Activated CD4-positive, alpha-beta memory T cell treated with anti-CD3 and anti-CD28 coated beads, Interleukin-2, amount 10 ng/mL, durations not matched to agents 7 days and 5 days (primary cell): Measurements from ENCODE around the gene CT45A2. TPM values are rescaled to one million over a fixed set of nuclear protein-coding genes. Genes with fewer than 3 reads are reported as not detected.
"Not testable (repeated sequence)": the region's sequence is repeated elsewhere in the genome, so short reads cannot be mapped to it uniquely, and the experiment has no call there.

ENCODE experiments used
- CTCF ChIA-PET: fragments of 350-600 bp; sonication (Branson Sonifier 250); formaldehyde crosslinking; loops from one replicate; lab custom pipeline; 2021; ENCODE audit warnings: antibody characterized with exemption, inconsistent platforms; lab: Charles Lee
- POLR2A ChIA-PET: fragments of 350-600 bp; sonication (Branson Sonifier 250); formaldehyde crosslinking; loops from one replicate; lab custom pipeline; 2021; ENCODE audit warnings: antibody characterized with exemption; lab: Charles Lee
- DNase-seq: peaks from one replicate; pipeline ENCODE4 v3.0.0-alpha.2; 2020
- H3K27ac Mint-ChIP-seq: one replicate; pipeline ENCODE4 v1.8.0; 2021; ENCODE audit warnings: mild to moderate bottlenecking, mixed read lengths
- H3K27me3 Mint-ChIP-seq: one replicate; pipeline ENCODE4 v1.8.0; 2021; ENCODE audit warnings: mixed read lengths
- H3K36me3 Mint-ChIP-seq: one replicate; pipeline ENCODE4 v1.8.0; 2021; ENCODE audit warnings: low read depth, mixed read lengths
- H3K4me1 Mint-ChIP-seq: one replicate; pipeline ENCODE4 v1.8.0; 2021; ENCODE audit warnings: mixed read lengths
- H3K4me3 Mint-ChIP-seq: one replicate; pipeline ENCODE4 v1.8.0; 2021; ENCODE audit warnings: mild to moderate bottlenecking, mixed read lengths
- H3K9me3 Mint-ChIP-seq: one replicate; pipeline ENCODE4 v1.8.0; 2021; ENCODE audit warnings: mixed read lengths
- total RNA-seq, 2 experiments: library from RNA; stranded (reverse); gene quantifications; one replicate each; pipeline ENCODE4 v1.2.3, GENCODE V29; 2021

CT45A2 gene
- total RNA-seq: not detected

DNA sequence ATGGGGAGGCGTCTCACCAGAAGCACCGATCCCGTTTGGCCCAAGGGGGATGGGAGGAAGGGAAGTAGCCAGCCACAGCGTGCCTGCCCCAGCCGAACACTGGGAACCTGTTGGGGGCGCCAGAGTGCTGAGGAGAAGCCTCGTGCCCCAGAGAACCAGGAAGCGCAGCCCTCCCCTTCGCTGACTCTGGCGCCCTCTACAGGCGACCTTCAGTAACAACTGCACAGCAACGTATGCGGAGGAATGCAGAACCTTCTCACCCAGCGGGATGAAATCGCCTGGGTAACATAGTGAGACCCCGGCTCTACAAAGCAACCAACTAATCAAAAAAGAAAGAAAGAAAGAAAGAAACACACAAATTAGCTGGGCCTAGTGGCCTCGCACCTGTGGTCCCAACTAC is at the start of gene CT45A2:
TSS of gene CT45A2 (minus strand) at position 101 of the 400 bp plus-strand sequence. CDS start 3,747 bp downstream, outside the sequence.
- H3K9me3 Mint-ChIP-seq, DNase-seq, H3K4me1 Mint-ChIP-seq, H3K36me3 Mint-ChIP-seq, H3K27me3 Mint-ChIP-seq, H3K4me3 Mint-ChIP-seq, H3K27ac Mint-ChIP-seq, POLR2A ChIA-PET, CTCF ChIA-PET: not testable (repeated sequence)

- DNase-seq, CTCF ChIA-PET, H3K27ac Mint-ChIP-seq, H3K9me3 Mint-ChIP-seq, POLR2A ChIA-PET, H3K4me3 Mint-ChIP-seq, H3K36me3 Mint-ChIP-seq, H3K27me3 Mint-ChIP-seq, H3K4me1 Mint-ChIP-seq: not testable (repeated sequence)
These were observed 34.6 kb upstream of the CT45A2 start, which contains the start of gene CT45A8 for GRCh38 chrX:135854438-135854837. Gene CT45A8 (minus strand): TSS chrX:135854538. CDS start chrX:135850783, 3,755 bp downstream.

DNA sequence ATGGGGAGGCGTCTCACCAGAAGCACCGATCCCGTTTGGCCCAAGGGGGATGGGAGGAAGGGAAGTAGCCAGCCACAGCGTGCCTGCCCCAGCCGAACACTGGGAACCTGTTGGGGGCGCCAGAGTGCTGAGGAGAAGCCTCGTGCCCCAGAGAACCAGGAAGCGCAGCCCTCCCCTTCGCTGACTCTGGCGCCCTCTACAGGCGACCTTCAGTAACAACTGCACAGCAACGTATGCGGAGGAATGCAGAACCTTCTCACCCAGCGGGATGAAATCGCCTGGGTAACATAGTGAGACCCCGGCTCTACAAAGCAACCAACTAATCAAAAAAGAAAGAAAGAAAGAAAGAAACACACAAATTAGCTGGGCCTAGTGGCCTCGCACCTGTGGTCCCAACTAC is 17.4 kb upstream of the CT45A2 start, which contains the start of gene CT45A7:
TSS of gene CT45A7 (minus strand) at position 101 of the 400 bp plus-strand sequence. CDS start 3,747 bp downstream, outside the sequence.
- H3K27ac Mint-ChIP-seq, H3K27me3 Mint-ChIP-seq, H3K9me3 Mint-ChIP-seq, CTCF ChIA-PET, H3K4me3 Mint-ChIP-seq, H3K4me1 Mint-ChIP-seq, H3K36me3 Mint-ChIP-seq, POLR2A ChIA-PET, DNase-seq: not testable (repeated sequence)

DNA sequence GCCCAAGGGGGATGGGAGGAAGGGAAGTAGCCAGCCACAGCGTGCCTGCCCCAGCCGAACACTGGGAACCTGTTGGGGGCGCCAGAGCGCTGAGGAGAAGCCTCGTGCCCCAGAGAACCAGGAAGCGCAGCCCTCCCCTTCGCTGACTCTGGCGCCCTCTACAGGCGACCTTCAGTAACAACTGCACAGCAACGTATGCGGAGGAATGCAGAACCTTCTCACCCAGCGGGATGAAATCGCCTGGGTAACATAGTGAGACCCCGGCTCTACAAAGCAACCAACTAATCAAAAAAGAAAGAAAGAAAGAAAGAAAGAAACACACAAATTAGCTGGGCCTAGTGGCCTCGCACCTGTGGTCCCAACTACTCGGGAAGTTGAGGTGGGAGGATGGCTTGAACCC is 17.1 kb downstream of the CT45A2 start, which contains the start of gene CT45A6:
TSS of gene CT45A6 (minus strand) at position 101 of the 400 bp plus-strand sequence. CDS start 3,794 bp downstream, outside the sequence.
- H3K9me3 Mint-ChIP-seq, H3K27ac Mint-ChIP-seq, POLR2A ChIA-PET, H3K4me3 Mint-ChIP-seq, CTCF ChIA-PET, H3K4me1 Mint-ChIP-seq, DNase-seq, H3K36me3 Mint-ChIP-seq, H3K27me3 Mint-ChIP-seq: not testable (repeated sequence)

- CTCF ChIA-PET, H3K9me3 Mint-ChIP-seq, DNase-seq, H3K4me3 Mint-ChIP-seq, H3K4me1 Mint-ChIP-seq, POLR2A ChIA-PET, H3K27me3 Mint-ChIP-seq, H3K36me3 Mint-ChIP-seq, H3K27ac Mint-ChIP-seq: not testable (repeated sequence)
These were observed 34.4 kb downstream of the CT45A2 start, which contains the start of gene CT45A5 for GRCh38 chrX:135785403-135785802. Gene CT45A5 (minus strand): TSS chrX:135785503. CDS start chrX:135781729, 3,774 bp downstream.

- H3K9me3 Mint-ChIP-seq, H3K27ac Mint-ChIP-seq, DNase-seq, H3K27me3 Mint-ChIP-seq, H3K36me3 Mint-ChIP-seq, H3K4me1 Mint-ChIP-seq, H3K4me3 Mint-ChIP-seq, CTCF ChIA-PET, POLR2A ChIA-PET: not testable (repeated sequence)
These were observed 51.7 kb downstream of the CT45A2 start, which contains the start of gene CT45A3 for GRCh38 chrX:135768091-135768490. Gene CT45A3 (minus strand): TSS chrX:135768191. CDS start chrX:135764444, 3,747 bp downstream.

Other genes starting within 250 kb of the CT45A2 start
- not detected for gene CT45A1, start 106.4 kb downstream of the CT45A2 start, total RNA-seq
- not detected for gene CT45A3, start 51.8 kb downstream of the CT45A2 start, total RNA-seq
- gene CT45A5, start 34.5 kb downstream of the CT45A2 start, total RNA-seq: 1 to 10 TPM in 1 of 2 experiments, under 1 TPM in 1; 0.58 to 1.1 TPM
- not detected for gene CT45A6, start 17.2 kb downstream of the CT45A2 start, total RNA-seq
- gene CT45A7, start 17.3 kb upstream of the CT45A2 start, total RNA-seq: not detected
- not detected for gene CT45A8, start 34.5 kb upstream of the CT45A2 start, total RNA-seq
- gene CT45A9, start 51.8 kb upstream of the CT45A2 start, total RNA-seq: not detected
- not detected for gene CT45A10, start 73.4 kb upstream of the CT45A2 start, total RNA-seq
- gene SAGE1, start 73.7 kb upstream of the CT45A2 start, total RNA-seq: not detected
- 10 to 100 TPM; 19.2 to 19.3 TPM for gene MMGT1, start 154.0 kb upstream of the CT45A2 start, total RNA-seq
- 10 to 100 TPM; 18.6 to 20.9 TPM for gene SLC9A6, start 165.4 kb upstream of the CT45A2 start, total RNA-seq